K562 (cell line): ENCODE measurements around the gene STAB1. TPM values are rescaled to one million over a fixed set of nuclear protein-coding genes. Genes with fewer than 3 reads are reported as not detected.
A peak's percentile ranks its signal among the peaks of the same experiment; 100 is the strongest.

ENCODE experiments used
- E2F4 ChIP-seq: sonication (generic); formaldehyde crosslinking; IDR thresholded peaks from 2 replicates; pipeline ENCODE4 v1.8.0; 2022; ENCODE audit warnings: mild to moderate bottlenecking, low read depth, missing genetic modification reagents
- IFI16 ChIP-seq: fragments of 250-450 bp; sonication (Bioruptor Pico); IDR thresholded peaks from 2 replicates; pipeline ENCODE4 v2.1.2; 2022; ENCODE audit warnings: mild to moderate bottlenecking, inconsistent platforms
- MLLT1 ChIP-seq, 2 experiments: fragments of 450-650 bp; IDR thresholded peaks; 2 replicates each; pipeline ENCODE4 v1.6.1; 2016
- MNT ChIP-seq, 2 experiments: fragments of 450-650 bp; conservative IDR thresholded peaks; 2 replicates each; pipeline ENCODE4 v1.6.1; 2017; ENCODE audit warnings: mild to moderate bottlenecking in 2 of 2, moderate library complexity in 2 of 2
- RFX5 ChIP-seq: IDR thresholded peaks from 2 replicates; pipeline ENCODE4 v1.6.1; 2011; ENCODE audit warnings: low read depth, mild to moderate bottlenecking, improper control_type of control experiment, low read length
- TCF3 ChIP-seq: sonication (generic); formaldehyde crosslinking; IDR thresholded peaks from 2 replicates; pipeline ENCODE4 v1.4.0; 2020; ENCODE audit warnings: mild to moderate bottlenecking, missing genetic modification reagents
- TOE1 ChIP-seq, 2 experiments: fragments of 450-650 bp in 1 of 2; sonication (generic) in 1 of 2; formaldehyde crosslinking in 1 of 2; IDR thresholded peaks; 2 replicates each; pipeline versions ENCODE4 v1.7.1 to v1.8.0; 2016 to 2022; ENCODE audit warnings: borderline replicate concordance in 2 of 2, mild to moderate bottlenecking in 2 of 2, antibody characterized with exemption in 1 of 2, inconsistent platforms in 1 of 2, low read depth in 1 of 2, missing genetic modification reagents in 1 of 2, moderate library complexity in 1 of 2
- ZFP91 ChIP-seq: sonication (generic); formaldehyde crosslinking; IDR thresholded peaks from 2 replicates; pipeline ENCODE4 v1.8.0; 2022; ENCODE audit warnings: mild to moderate bottlenecking, missing genetic modification reagents
- ZNF133 ChIP-seq: fragments of 250-450 bp; sonication (Bioruptor Pico); IDR thresholded peaks from 2 replicates; pipeline ENCODE4 v1.4.0; 2020; ENCODE audit warnings: mild to moderate bottlenecking
- ZNF175 ChIP-seq: fragments of 200-800 bp; sonication (Bioruptor generic); IDR thresholded peaks from 2 replicates; pipeline ENCODE4 v1.6.1; 2016; ENCODE audit warnings: low read depth, mild to moderate bottlenecking, missing genetic modification characterization, missing compliant biosample characterization
- ZNF24 ChIP-seq: fragments of 450-650 bp; IDR thresholded peaks from 2 replicates; pipeline ENCODE4 v1.6.1; 2016
- ZNF609 ChIP-seq: sonication (generic); formaldehyde crosslinking; IDR thresholded peaks from 2 replicates; pipeline ENCODE4 v1.8.1; 2023; ENCODE audit warnings: missing genetic modification reagents, mild to moderate bottlenecking, borderline replicate concordance
- ZNF76 ChIP-seq: fragments of 250-450 bp; sonication (Bioruptor Pico); IDR thresholded peaks from 2 replicates; pipeline ENCODE4 v1.4.0; 2020; ENCODE audit warnings: mild to moderate bottlenecking, moderate library complexity, borderline replicate concordance
- polyA plus RNA-seq, 8 experiments: library from polyadenylated mRNA; depleted of rRNA in 4 of 8; stranded (reverse) in 5 of 8; unstranded in 3 of 8; fragments of >200 nt; fragmentation: Nextera tagmentation in 2 of 8; fragmentation: Illumina TruSeq in 1 of 8; extraction: Ambion mirVana in 2 of 8; extraction: Trizol in 1 of 8; gene quantifications; 2 replicates each; pipeline versions ENCODE4 v1.2.1 to v1.2.3, GENCODE V29; 2011 to 2014; ENCODE audit warnings: inconsistent platforms in 1 of 8, missing spikeins in 1 of 8
- total RNA-seq, 7 experiments: library from RNA; depleted of rRNA in 6 of 7; stranded (reverse); fragments of >200 nt in 6 of 7; fragmentation: Illumina TruSeq in 2 of 7; extraction: Trizol in 2 of 7; gene quantifications; 2 replicates each; pipeline versions ENCODE4 v1.2.1 to v1.2.3, GENCODE V29; 2011 to 2021; ENCODE audit warnings: low replicate concordance in 1 of 7

Gene STAB1
- total and polyA plus RNA-seq, 9 of the 15 experiments (the other 6 are each of a cell fraction or from before 2014, with no cell fraction given) = 0.20 to 3.9 (median 1.2) TPM

- TF ChIP-seq ZNF76 (CRISPR knock-in tag) (no peak), MLLT1 (IDR thresholded peaks at IDR 0.05) (peak in 1 of 2 experiments; percentile 89; a peak in 2 of 4 replicates), ZNF609 (CRISPR knock-in tag) (peak; percentile 66; the same call in 1 of the 2 replicates), ZNF175 (CRISPR knock-in tag) (no peak), ZNF133 (CRISPR knock-in tag) (no peak), RFX5 (no peak), ZFP91 (CRISPR knock-in tag) (no peak), IFI16 (CRISPR knock-in tag) (no peak), MNT (conservative IDR thresholded peaks at IDR 0.05) (peak; percentile 94 to 95), ZNF24 (no peak), E2F4 (CRISPR knock-in tag) (no peak), TCF3 (CRISPR knock-in tag) (no peak), TOE1 (IDR thresholded peaks at IDR 0.05; ENCODE audit: borderline replicate concordance) (peak; percentile 85; the same call in 1 of the 2 replicates), TOE1 (CRISPR knock-in tag; IDR thresholded peaks at IDR 0.05; ENCODE audit: borderline replicate concordance, low read depth) (no peak)
Measured at GRCh38 chr3:52536369-52537164, 41.4 kb downstream of the STAB1 start, which contains the start of gene UQCC5 (continued).
